NCI-H2107 (cell line): ENCODE data around the gene SLC28A1.

ENCODE experiments used
- DNase-seq: peaks from one replicate; lab custom pipeline; 2025; lab: John Stamatoyannopoulos, UW

Gene SLC28A1

DNA sequence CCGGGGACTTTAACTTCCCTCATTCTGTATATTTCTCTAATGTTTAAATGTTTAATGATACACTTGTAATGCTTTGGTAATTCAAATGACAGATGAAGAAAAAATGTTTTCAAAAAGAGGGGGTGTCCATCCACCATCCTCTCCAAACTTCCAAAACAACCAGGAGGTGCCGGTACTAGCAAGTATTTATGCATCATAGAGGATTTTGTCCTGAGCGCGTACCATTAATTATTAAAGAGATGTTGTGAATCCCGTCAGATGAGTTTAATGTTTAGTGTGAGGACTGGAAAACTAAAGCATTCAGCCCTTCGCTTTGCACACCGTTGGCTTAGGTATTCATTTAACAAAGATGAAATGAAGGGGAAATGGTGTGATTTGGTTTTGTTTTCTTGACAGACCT, 1.3 kb downstream of the SLC28A1 start:
- DNase-seq = no peak

- no peak for DNase-seq
Observed at GRCh38 chr15:84886211-84886983, 1.9 kb downstream of the SLC28A1 start.

GRCh38 chr15:84886984-84887299, 2.5 kb downstream of the SLC28A1 start:
- DNase-seq = no peak

- no peak for DNase-seq
Observed at GRCh38 chr15:84887938-84888337, 3.5 kb downstream of the SLC28A1 start.

GRCh38 chr15:84888639-84889038, 4.2 kb downstream of the SLC28A1 start:
- DNase-seq = no peak

GRCh38 chr15:84889313-84889990, 5.0 kb downstream of the SLC28A1 start:
- DNase-seq = no peak

DNA sequence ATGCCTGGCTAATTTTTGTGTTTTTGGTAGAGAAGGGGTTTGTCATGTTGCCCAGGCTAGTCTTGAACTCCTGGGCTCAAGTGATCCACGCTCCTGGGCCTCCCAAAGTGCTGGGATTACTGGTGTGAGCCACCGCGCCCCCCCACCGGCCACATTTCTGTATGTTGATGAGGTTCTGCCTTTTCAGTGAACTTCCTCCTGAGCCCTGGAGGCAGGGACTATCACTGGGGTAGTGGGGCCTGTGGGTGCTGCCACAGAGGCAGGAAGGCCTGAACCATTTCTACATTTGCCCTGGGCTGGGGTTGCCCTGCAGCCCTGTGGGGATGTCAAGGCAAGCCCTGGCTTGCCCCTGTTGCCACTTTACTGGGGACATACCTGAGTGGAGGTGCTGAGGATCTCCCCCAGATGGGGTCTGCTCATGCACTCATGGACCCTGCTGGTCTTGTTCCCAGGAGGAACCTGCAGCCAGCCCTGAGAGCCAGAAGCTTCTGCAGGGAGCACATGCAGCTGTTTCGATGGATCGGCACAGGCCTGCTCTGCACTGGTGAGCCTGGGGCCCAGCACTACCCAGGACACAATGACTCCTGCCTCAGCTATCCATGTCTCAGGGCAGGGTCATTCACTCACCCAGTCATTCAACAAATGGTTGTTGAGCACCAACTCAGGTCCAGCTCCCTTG, 5.7 kb downstream of the SLC28A1 start:
- DNase-seq = no peak

DNA sequence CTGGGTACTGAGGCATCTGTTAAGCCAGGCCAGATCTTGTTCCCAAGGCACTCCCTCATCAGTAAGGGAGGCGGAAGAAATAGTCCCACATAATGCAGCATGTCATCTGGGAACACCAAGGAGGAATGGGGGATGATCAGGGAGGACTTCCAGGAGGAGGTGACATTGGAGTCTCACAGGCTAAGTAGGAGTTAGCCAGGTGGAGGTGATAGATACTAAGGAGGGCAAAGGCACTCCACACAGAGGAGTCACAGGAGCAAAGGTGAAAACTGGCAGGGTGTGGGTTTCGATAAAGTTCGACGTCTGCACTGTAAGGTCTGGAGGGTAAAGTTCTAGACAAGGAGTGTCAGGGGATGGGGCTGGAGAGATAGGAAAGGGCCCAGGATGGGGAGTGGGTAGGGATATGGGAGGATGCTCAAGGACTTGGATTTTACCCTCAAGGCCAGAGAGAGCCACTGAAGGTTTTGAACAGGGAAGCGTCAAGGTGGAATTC, 6.3 kb downstream of the SLC28A1 start:
- DNase-seq = no peak

- DNase-seq = no peak
Observed at GRCh38 chr15:84891339-84891738, 6.9 kb downstream of the SLC28A1 start.

GRCh38 chr15:84892786-84893307, 8.4 kb downstream of the SLC28A1 start:
- DNase-seq = no peak

GRCh38 chr15:84893607-84894006, 9.1 kb downstream of the SLC28A1 start:
- no peak for DNase-seq

- DNase-seq = no peak
Observed at GRCh38 chr15:84894736-84895425, 10.4 kb downstream of the SLC28A1 start.

- no peak for DNase-seq
Observed at GRCh38 chr15:84898761-84899160, 14.3 kb downstream of the SLC28A1 start.

GRCh38 chr15:84899750-84900149, 15.3 kb downstream of the SLC28A1 start:
- DNase-seq = no peak

GRCh38 chr15:84901540-84901939, 17.1 kb downstream of the SLC28A1 start:
- DNase-seq = no peak

DNA sequence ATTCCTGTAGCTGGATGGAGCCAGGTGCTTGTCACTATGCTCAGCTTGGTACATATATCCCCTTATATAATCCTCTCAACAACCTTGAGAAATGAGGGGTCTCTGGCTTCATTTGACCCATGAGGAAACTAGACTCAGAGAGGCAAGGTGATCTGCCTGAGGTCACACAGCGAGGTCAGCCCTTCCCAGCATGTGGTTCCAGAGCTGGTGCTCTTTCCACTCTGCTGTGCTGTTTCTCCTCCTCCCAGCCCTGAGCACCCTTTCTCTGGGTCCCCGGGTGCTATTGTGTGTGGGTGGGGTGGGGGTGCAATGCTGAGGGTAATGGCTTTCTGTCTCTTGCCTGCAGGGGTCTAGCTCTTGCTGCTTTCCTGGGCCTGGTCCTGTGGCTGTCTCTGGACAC, 19.3 kb downstream of the SLC28A1 start:
- DNase-seq = no peak

- no peak for DNase-seq
Observed at GRCh38 chr15:84904419-84904818, 20.0 kb downstream of the SLC28A1 start.

GRCh38 chr15:84905016-84905916, 20.8 kb downstream of the SLC28A1 start:
- DNase-seq = no peak

DNA sequence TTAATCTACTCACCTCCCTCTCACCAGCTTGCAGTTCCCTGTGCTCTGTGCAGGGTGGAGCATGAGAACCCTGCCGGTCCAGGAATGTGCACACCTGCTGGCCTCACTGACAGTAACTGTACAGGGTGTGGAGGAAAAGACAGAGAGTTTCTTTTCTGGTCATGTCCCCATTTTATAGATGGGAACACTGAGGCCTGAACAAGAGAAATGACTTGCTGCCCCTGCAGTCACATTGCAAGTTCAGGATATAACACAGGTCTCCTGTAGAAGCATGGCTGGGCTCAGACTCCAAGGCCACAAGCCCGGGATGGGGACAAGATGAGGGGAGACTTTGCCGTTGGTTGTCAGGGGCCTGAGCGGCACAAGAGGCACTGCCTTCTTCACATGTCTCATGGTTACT, 23.3 kb downstream of the SLC28A1 start:
- DNase-seq = no peak

DNA sequence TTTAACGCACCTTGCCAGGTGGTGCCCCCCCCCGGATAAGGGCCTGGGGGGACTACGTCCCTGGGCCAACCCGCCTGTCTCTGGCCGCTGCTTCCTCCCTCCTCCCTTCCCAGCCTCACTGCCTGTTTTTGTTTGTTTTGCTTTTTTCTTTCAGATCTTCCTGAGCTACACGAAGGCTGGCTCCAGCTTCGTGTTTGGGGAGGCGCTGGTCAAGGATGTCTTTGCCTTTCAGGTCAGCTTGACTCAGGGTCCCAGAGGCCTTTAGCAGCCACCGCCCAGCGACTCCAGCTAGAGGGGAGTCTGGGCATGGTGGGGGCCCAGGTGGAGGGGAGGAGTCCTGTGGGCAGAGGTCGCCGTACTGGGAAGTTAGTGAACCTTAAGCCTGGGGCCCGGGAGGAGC, 24.1 kb downstream of the SLC28A1 start:
- no peak for DNase-seq

- no peak for DNase-seq
Observed at GRCh38 chr15:84909029-84909428, 24.6 kb downstream of the SLC28A1 start.
